HG02840 (cell line): ENCODE measurements around the gene SERINC5.
"Not testable (repeated sequence)": the region's sequence is repeated elsewhere in the genome, so short reads cannot be mapped to it uniquely, and the experiment has no call there.

Experiments
- ATAC-seq: cut with Tn5 transposase; IDR thresholded peaks from one replicate; pipeline ENCODE4 v1.9.1; 2021; ENCODE audit warnings: mild to moderate bottlenecking, moderate library complexity, moderate number of reproducible peaks; ENCODE audit not compliant: unreplicated experiment, low FRiP score

The SERINC5 gene

DNA sequence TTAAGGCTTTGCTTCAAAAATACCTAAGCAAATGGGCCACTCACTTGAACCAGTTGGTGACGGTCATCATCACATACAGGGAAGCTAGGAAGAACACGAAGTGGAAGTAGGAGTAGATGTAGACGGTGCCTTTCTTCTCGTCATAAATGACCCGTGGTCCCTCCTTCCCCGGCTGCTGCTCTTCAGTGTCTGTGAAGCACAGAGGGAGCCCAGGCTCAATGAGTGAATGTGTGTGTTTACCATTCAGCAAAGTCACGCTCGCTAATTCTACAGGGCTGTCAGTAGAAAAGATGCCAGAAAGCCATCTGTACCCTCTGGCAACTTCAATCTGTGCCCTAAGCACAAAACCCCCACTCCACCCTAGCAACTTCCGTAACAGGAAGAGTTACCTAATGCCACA lies 109.8 kb downstream of the SERINC5 start:
- no peak for ATAC-seq

DNA sequence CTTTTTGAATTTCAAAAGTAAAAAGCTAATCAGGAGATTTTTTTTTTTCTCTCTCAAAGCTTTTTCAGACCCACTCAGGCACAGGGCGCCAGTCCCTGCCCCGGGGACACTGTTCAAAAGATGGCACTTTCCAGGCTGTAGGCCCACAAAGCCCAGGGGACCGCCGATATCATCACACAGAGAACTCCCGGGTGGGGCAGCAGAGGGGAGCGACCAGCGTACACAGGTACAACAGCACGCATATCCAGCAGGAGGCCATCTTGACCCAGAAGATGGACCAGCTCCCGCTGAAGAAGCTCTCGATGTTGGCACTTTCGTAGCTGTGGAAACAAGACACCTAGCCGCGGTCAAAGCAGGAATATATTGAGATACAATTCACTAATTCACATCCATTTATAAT lies 112.4 kb downstream of the SERINC5 start:
- no peak for ATAC-seq

DNA sequence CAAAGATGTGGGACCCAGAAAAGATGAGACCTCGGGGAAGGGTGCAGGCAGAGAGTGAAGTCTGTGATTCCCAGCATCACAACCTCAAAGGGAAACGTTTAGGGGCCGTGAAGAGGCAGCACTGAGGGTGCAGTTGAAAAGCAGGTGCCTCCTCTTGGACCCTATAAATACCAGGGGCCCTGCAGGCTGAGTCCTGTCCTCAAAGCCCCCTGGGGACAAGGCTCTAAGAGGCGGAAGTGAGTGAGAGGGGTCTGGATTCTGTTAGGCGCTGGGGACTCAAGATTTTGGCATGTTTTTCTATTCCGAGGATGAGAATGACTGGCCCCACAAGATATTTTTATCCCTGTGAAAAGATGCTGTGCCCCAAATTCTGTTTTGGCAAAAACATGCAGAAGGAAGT lies 112.9 kb downstream of the SERINC5 start:
- no peak for ATAC-seq

DNA sequence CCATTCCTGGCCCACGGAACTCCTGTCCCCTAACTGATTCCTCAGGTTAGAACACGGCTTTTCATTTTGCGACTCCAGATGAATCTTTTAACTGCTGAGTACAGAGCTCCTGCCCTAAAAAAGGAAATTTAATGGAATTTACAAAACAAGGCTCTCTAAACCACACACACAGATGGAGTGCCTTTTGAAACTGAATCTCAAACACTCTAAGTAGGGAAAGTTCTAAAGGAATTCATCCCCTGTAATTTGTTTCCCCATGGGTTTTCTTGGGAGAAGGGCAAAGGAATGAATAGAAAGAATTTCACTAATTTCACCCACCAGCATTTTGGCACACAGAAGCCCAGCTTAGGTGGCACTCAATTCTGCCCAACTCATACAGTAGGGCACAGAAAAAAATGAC lies 114.2 kb downstream of the SERINC5 start:
- ATAC-seq = no peak

DNA sequence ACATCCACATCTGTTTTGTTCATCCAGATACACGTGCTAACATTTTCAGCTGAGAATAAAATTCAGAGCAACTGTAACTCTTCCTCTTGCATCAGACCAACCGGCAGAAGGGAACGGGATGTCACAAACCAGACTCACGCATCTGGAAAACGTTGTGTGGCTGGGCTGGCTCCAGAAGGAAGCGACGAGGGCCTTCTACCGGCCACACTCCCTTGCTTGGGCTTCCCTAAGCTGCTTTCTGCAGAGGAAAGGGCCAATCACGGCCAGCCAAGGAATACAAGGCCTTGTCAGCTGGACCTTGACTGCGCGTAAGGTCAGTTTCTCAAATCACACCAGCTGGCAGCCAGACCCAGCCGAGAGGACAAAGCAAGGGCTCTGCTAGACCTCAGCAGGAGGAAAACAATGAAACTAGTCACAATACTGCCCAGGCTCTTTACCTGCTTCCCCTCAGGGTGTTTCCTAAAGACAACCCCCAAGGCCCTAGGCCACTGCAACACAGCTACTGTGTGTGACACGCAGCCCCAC lies 114.6 kb downstream of the SERINC5 start:
- ATAC-seq = no peak

DNA sequence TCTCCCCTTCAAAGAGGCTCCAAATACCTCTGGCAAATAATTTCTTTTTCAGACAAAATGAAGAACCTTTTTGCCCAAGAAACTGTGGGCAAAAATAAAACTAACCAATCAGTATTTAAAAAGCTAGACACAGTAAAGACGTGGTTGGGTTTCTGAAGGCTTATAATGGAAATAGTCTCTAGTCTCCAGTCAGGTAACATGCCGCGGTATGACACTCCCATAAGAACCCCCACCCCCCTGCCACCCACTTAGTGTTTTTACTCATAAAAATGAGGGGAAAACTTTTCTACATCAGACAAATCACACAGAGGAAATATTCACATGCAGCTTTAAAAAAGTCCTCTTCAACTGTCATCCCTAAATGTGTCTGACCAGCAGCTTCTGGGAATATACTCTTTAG lies 115.4 kb downstream of the SERINC5 start:
- ATAC-seq = no peak

DNA sequence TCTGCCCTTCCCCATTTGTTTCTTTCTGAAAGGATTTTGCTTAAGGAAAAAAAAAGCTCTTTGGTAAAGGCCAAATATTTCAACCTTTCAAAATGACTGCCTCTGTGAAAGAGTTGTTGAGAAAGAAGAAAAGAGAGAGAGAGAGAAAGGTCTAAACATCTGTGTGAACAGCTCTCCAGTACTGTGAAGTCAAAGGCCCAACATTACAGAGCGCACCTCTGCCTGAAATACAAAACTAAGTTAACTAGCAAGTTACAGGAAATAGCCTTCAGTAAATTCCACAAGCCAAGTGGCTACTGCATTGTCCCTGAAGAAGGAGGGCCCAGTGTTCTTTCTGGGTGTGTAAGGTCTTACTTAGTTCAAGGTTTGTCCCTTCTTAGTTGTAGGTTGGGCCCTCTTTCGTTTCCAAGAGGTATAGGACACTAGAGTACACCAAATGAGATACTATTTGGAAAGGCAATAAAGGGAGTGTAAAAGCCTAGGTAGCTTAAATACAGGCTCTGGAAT lies 116.3 kb downstream of the SERINC5 start:
- no peak for ATAC-seq

DNA sequence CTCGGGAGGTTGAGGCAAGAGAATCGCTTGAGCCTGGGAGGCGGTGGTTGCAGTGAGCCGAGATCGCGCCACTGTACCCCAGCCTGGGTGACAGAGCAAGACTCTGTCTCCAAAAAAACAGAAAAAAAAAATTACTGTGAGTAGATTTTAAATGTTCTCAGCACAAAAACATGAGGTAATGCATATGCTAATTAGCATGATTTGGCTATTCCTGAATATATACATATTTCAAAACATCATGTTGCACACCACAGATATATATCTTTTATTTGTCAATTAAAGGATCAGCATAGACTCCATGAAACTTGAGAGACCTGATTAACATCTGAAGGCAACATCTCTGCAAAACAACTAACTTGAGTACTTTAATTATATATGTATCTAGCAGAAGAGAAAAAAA lies 117.4 kb downstream of the SERINC5 start:
- no peak for ATAC-seq

DNA sequence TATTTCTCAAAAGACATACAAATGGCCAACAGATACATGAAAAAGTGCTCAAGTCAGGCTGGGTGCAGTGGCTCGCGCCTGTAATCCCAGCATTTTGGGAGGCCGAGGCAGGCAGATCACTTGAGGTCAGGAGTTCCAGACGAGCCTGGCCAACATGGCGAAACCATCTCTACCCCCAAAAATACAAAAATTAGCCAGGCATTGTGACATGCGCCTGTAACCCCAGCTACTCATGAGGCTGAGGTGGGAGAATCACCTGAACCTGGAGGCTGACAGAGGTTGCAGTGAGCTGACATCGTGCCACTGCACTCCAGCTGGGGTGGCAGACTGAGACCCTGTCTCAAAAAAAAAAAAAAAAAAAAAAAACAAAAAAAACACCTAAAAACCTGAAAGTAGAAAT lies 119.0 kb downstream of the SERINC5 start:
- not testable (repeated sequence) for ATAC-seq

DNA sequence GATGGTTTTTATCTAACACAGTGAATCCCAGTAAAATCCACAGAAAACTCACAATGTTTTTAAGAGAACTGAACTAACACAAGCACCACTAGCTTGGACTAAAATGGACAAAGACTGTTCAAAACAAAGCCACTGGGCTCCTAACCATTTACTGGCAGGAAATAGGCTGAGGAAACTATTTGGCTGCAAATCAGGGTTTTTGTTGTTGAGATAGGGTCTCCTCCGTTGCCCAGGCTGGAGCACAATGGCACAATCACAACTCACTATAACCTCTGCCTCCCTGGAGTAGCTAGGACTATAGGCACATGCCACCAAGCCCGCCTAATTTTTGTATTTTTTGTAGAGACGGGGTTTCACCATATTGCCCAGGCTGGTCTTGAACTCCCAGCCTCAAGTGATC lies 121.0 kb downstream of the SERINC5 start:
- ATAC-seq = no peak

DNA sequence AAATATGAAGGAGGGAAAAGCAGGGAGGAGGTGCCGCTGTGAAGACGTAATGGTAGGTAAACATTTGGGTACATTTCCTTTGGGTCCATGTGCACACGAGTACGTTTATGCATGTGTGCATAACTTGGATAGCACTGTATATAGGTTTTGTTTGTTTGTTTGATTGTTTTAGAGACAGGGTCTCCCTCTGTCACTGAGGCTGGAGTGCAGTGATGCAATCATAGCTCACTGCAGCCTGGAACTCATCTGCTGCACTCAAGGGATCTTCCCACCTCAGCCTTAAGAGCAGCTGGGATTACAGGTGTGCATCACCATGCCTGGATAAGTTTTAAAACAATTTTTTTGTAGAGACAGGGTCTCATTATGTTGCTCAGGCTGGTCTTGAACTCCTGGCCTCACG lies 126.7 kb downstream of the SERINC5 start:
- no peak for ATAC-seq

DNA sequence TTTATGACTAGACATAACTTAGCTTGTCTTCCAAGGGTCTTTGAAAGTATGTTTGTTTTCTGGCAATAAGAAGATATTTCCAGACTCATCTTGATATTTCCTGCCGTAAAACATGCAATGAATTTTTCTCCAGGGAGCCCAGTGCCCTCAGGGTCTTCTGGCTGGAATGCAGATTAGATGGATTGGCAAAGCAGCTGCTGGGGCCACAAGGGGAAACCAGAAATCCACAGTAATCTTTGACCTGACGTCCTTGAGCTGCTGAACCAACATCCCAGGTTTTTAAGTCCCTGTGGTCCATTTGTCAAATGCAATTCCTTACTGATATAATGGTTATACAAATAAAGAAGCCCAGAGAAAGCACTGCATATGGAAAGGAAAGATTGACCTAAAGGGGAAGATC lies 127.7 kb downstream of the SERINC5 start:
- no peak for ATAC-seq

DNA sequence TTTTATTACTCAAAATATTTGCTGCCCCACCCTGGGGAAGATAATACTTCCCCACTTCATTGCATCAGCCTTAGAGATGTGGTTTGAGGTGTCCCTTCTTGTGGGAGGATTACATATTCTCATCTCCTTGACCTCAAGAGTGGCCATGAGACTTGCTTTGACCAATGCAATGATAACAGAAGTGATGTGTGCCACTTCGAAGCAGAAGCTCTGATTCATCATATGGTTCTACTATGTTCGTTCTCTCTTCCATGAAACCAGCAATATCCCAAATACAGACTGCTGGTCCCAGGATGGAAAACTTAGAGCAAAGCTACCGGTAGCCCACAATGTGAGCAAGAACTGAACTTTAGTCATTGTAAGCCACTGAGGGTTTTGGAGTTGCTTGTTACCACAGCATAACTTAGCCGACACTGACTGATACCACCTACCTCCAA lies 128.7 kb downstream of the SERINC5 start:
- ATAC-seq = no peak

DNA sequence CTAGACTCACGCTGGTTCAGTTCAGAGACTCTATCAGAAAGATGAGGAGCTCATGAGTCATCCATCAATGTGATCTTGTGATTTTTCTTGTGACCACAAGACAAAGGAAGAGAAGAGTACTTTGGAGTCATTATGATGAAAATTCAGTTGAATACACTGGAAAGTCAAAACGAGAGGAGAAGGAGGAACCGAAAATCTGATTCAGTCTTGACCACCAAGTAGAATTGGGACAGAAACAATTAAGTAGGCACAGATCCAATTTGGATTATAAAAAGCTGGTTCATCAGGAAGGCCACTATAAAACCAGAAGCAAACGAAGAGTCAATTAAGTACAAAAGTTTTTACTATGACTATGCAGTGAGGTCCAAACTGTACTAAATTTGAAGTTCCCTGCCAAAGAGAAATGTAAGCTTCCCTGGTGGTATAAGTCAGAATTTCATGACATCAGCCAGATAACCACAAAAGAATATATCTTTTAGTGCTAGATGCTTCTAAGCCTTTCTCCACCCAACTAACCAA lies 129.8 kb downstream of the SERINC5 start:
- peak; percentile 70 for ATAC-seq

DNA sequence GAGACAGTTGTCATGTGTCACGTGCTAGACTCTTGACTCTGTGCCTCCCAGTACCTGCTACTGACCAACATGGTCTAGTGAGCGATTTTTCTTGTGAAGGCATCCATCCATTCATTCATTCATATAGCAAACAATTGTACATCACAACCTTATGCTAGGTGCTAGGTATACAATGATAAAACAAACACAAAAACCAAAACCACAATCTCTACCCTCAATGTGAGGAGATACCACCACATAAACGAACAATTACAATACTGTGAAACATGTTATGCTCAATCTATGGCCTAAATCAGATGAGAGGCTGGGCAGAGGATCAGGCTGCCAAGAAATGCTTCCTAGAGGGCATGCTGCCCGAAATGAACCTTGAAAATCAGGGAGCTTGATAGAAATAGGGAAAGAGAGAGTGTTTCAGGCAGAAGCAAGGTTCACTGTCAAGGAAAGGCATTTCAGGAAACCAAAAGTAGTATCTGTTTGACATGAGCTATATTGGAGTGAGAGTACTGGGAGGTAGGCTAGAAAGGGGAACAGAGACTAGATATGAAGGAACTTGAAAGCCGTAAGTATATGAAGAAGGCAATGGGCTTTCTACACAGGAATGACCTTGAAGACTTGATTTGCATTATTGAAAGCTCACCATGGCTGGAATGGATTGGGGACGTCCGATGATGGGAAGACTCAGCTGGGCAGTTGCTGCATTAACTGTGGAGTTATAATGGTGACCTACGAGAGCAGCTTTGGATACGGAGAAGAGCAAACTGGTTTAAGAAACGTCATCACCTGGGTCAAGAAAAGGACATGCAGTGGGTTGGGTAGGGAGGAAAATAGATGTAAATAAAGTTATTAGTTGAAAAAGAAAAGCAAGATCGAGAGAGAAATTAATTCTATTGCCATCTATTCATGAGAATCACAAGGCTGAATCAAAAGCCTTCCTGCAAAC lies 130.6 kb downstream of the SERINC5 start:
- peak; percentile 83 for ATAC-seq

DNA sequence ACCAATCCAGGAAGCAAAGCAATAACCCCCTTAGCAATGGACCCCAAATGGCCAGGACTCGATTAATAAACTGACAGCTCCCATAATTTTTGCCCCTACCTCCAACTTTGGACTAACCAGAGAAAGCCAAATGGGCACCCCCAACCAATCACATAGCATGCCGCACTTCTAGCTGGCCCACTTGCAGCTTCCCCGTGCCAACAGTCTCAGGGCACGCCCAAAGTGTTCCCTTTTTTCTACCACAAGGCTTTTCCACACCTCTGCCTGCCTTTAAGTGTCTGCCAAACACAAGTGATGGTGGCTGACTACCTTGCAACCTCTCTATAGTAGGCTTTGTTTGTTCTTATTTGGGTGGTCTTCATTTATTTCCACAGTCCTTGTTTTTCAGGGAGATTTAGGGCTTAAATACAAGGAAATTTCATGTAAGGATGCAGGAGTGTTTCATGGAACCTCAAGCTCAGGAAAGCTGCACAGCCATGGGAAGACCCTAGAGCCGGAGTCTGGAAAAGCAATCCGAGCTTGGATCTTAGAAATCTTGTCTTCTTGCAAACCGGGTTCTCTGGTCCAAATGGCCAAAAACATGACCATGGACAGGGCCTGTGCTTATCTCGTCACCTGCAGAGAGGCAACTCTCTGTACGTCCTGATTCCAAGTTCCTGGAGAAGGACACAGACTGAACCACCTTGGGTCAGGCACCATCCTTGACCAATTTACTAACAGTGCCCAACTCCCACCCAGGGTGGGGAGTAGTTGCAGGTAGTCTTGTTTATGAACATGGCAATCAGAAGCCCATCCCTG lies 131.5 kb downstream of the SERINC5 start:
- ATAC-seq = no peak

DNA sequence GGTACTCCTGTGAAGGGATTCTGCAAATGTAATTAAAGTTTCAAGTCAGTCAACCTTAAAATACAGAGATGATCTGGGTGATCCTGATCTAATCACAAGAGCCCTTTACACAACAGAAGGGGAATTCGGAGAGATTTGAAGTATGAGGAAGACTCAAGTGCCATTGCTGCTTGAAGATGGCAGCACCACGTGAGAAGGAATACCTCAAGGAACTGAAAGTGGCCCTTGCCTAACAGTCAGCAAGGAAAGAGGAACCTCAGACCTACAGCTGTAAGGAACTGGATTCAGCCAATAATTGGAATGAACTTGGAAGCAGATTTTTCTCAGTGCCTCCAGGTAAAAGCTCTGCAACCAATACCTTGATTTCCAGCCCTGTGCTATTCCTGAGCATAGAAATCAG lies 133.3 kb downstream of the SERINC5 start:
- no peak for ATAC-seq

DNA sequence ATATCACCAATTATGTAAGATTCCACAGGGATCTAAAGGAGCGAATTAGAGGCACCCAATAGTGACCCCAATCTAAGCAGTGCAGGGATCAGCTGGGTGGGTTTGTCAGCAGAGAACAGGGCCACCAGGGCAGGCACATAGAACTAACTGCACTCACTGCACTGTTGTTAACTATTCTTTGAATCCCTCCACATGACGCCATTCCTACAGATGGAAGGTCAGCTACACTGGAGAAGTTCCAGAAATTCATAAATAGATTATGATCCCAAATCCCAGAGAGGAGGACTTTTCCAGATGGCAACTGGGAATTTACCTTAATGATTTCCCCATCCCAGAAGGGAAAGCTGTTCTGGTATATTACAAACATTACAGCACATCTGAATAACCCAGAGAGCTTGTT lies 136.5 kb downstream of the SERINC5 start:
- ATAC-seq = no peak

DNA sequence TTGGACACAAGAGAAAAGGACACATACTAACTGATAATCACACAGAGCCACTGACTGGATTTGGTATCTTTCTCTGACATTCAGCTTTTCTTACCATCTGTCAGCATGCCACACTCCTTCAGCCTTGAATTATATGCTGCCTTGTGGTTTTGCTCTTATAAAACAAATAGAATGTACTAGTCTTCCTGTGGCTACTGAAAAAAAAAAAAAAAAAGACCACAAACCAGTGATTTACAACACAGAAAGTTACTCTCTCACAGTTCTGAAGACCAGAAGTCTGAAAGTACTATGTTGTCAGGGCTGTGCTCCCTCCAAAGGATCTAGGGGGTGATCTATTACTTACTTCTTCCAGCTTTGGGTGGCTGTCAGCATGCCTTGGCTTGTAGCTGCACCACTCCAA lies 138.4 kb downstream of the SERINC5 start:
- no peak for ATAC-seq

DNA sequence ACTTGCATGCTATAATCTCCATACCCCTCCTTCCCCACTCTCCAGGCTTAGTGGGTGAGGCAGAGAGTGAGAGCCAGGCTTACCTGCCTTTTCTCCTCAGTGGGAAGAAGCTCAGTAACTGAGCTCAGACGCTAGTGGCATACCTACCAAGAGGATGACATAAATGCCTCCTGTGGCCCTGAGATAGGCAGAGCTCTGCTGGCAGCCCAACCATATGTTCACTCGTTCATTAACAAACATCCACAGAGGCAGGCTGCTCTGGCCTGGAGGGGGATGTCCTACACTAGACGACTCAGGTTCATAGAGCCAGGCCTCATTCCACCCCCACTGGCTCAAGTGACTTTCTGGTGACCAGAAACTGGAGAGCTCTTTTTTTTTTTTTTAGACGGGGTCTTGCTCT lies 139.4 kb downstream of the SERINC5 start:
- ATAC-seq = no peak

DNA sequence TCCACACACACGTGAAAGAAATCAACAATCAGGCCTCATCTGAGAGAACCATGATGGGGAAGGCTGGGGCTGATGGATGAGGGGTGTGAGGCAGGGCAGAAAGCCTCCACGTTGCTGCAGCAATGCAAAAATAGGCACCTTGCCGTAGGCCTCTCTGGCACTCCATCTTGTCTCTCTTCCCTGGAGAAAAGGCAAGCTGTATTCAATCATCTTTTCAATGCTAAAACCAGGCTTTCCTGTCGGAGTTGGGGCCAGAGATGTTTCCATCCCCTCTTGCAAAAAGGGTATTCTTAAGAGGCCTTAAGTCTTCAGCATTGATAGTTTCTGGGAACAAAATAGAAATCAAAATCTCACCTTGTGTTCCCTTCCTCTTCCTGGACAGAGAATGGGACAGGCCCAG lies 139.8 kb downstream of the SERINC5 start:
- no peak for ATAC-seq
